Measurements from ENCODE around the gene CHN1.

- no peak for TF ChIP-seq POLR2A (IDR thresholded peaks at IDR 0.05; ENCODE audit: low read depth, low read length)
- no peak for TF ChIP-seq POLR2AphosphoS5 (IDR thresholded peaks at IDR 0.05; ENCODE audit: low read depth, low read length)
- no peak for TF ChIP-seq TAF1 (IDR thresholded peaks at IDR 0.05; ENCODE audit: low read depth, low read length)
- no peak for TF ChIP-seq PAX5 (IDR thresholded peaks at IDR 0.05; ENCODE audit: insufficient read depth, low read length, severe bottlenecking)
Observed at GRCh38 chr2:174963437-174964400, 41.5 kb downstream of the CHN1 start.

Measured in GM12891 (cell line).